NCI-H2171 (cell line): ENCODE results near the gene ZNF335.
A peak's percentile ranks its signal among the peaks of the same experiment; 100 is the strongest.
"Not testable (repeated sequence)": the region's sequence is repeated elsewhere in the genome, so short reads cannot be mapped to it uniquely, and the experiment has no call there.

Source experiments
- DNase-seq: peaks from one replicate; lab custom pipeline; 2025; lab: John Stamatoyannopoulos, UW

The ZNF335 gene

GRCh38 chr20:45934046-45934585, 37.9 kb downstream of the ZNF335 start:
- peak; percentile 79 for DNase-seq

- DNase-seq = peak; percentile 61
Observed at GRCh38 chr20:45933266-45934045, 38.5 kb downstream of the ZNF335 start.

- DNase-seq = not testable (repeated sequence)
Observed at GRCh38 chr20:45931680-45932079, 40.3 kb downstream of the ZNF335 start.

GRCh38 chr20:45927071-45927878, 44.7 kb downstream of the ZNF335 start:
- no peak for DNase-seq

- no peak for DNase-seq
Observed at GRCh38 chr20:45926731-45927070, 45.3 kb downstream of the ZNF335 start.

- no peak for DNase-seq
Observed at GRCh38 chr20:45925821-45926506, 46.0 kb downstream of the ZNF335 start.

- DNase-seq = no peak
Observed at GRCh38 chr20:45924391-45925261, 47.4 kb downstream of the ZNF335 start.

- DNase-seq = no peak
Observed at GRCh38 chr20:45921337-45922189, 50.4 kb downstream of the ZNF335 start.

GRCh38 chr20:45920462-45921336, 51.3 kb downstream of the ZNF335 start:
- no peak for DNase-seq

- no peak for DNase-seq
Observed at GRCh38 chr20:45919542-45920399, 52.2 kb downstream of the ZNF335 start.

GRCh38 chr20:45918779-45919537, 53.0 kb downstream of the ZNF335 start:
- DNase-seq = no peak

- no peak for DNase-seq
Observed at GRCh38 chr20:45918182-45918737, 53.7 kb downstream of the ZNF335 start.

- DNase-seq = peak; percentile 2
Observed at GRCh38 chr20:45917790-45918141, 54.2 kb downstream of the ZNF335 start.

- no peak for DNase-seq
Observed at GRCh38 chr20:45913116-45913515, 58.9 kb downstream of the ZNF335 start.

- DNase-seq = no peak
Observed at GRCh38 chr20:45912344-45912682, 59.7 kb downstream of the ZNF335 start.

GRCh38 chr20:45911486-45912343, 60.3 kb downstream of the ZNF335 start, which contains the start of gene PLTP:
PLTP (minus strand) TSS chr20:45912155; CDS start chr20:45911452, 703 bp downstream.
- peak; percentile 35 for DNase-seq
